Sigmoid colon (tissue), 7 donors: Measurements from ENCODE around the gene FOXJ1. TPM values are rescaled to one million over a fixed set of nuclear protein-coding genes. Genes with fewer than 3 reads are reported as not detected.
A peak's percentile ranks its signal among the peaks of the same experiment; 100 is the strongest.

Experiments
- DNase-seq: peaks from one replicate; pipeline ENCODE4 v3.0.0-alpha.2; 2019
- H3K27ac ChIP-seq, 4 donors: fragments of 200-600 bp; sonication (generic); one replicate each; pipeline ENCODE4 v1.5.1; 2016 to 2019; ENCODE audit warnings: mild to moderate bottlenecking in 1 of 4
- H3K27me3 ChIP-seq, 3 donors: fragments of 200-600 bp; sonication (generic); one replicate each; pipeline ENCODE4 v1.5.1; 2019; ENCODE audit warnings: mild to moderate bottlenecking in 1 of 3
- H3K36me3 ChIP-seq, 4 donors: fragments of 200-600 bp; sonication (generic); one replicate each; pipeline ENCODE4 v1.5.1; 2016 to 2019
- H3K4me1 ChIP-seq, 4 donors: fragments of 200-600 bp; sonication (generic); one replicate each; pipeline ENCODE4 v1.5.1; 2017 to 2019
- H3K4me3 ChIP-seq, 4 donors: fragments of 200-600 bp; sonication (generic); one replicate each; pipeline ENCODE4 v1.5.1; 2017 to 2019; ENCODE audit warnings: mild to moderate bottlenecking in 2 of 4, moderate library complexity in 1 of 4
- H3K9me3 ChIP-seq, 4 donors: fragments of 200-600 bp in 3 of 4; sonication (generic) in 3 of 4; one replicate each; pipeline versions ENCODE4 v1.5.1 to v1.6.1; 2013 to 2019
- CTCF ChIP-seq, 4 experiments: fragments of 450-650 bp in 3 of 4; fragments of 200-600 bp in 1 of 4; IDR thresholded peaks; one replicate each; pipeline ENCODE4 v1.5.1; 2016 to 2019; ENCODE audit warnings: antibody characterized with exemption in 4 of 4, mild to moderate bottlenecking in 3 of 4, moderate library complexity in 2 of 4
- EP300 ChIP-seq, 4 donors: sonication (generic); formaldehyde crosslinking; IDR thresholded peaks; one replicate each; pipeline ENCODE4 v1.6.1; 2017; ENCODE audit warnings: antibody characterized with exemption in 4 of 4
- POLR2A ChIP-seq, 2 donors: fragments of 450-650 bp; IDR thresholded peaks; one replicate each; pipeline ENCODE4 v1.6.1; 2016; ENCODE audit warnings: antibody characterized with exemption in 2 of 2, mild to moderate bottlenecking in 2 of 2, moderate library complexity in 2 of 2
- POLR2AphosphoS5 ChIP-seq, 4 donors: sonication (generic); formaldehyde crosslinking; IDR thresholded peaks; one replicate each; pipeline ENCODE4 v1.6.1; 2017; ENCODE audit warnings: antibody characterized with exemption in 4 of 4
- WGBS, 2 donors: extraction: QIAGEN DNeasy Blood & Tissue Kit; methylation state at CpG; one replicate each; pipeline ENCODE4 v1.1.7; 2013; 5-methylcytosine and 5-hydroxymethylcytosine counted together
- intact Hi-C: fragments of 100-400 bp; cut with DNase I; formaldehyde crosslinking; loops from one replicate; pipeline ENCODE4 v1.15.1; 2023
- polyA plus RNA-seq, 3 donors: library from polyadenylated mRNA; stranded (reverse); fragments of 200-250 nt; gene quantifications; one replicate each; pipeline ENCODE4 v1.2.3, GENCODE V29; 2013
- total RNA-seq, 4 donors: library from RNA; depleted of rRNA; stranded (reverse); fragments of >200 nt; gene quantifications; one replicate each; pipeline ENCODE4 v1.1.0, GENCODE V29; 2016
- donor health status: healthy with polysubstance abuse.
- donor health status: Bipolar disorder and iron deficiency.
- donor health status: healthy.

FOXJ1 gene
- total and polyA plus RNA-seq, 7 donors, result 0.14 to 2.3 (median 0.42) TPM; not detected in 3

- no peak for DNase-seq
- Histone ChIP-seq H3K4me3 (peak overlapping the region in 2 of 4 donors; percentile 1 to 53), H3K36me3 (no peaks in the 10 kb centered on the region), H3K27ac (no peak overlapping the region), H3K27me3 (peaks cover 39 to 56% (median 55%) of the 10 kb centered on the region in 3 donors), H3K9me3 (no peaks in the 10 kb centered on the region), H3K4me1 (peaks cover 0 to 37% (median 27%) of the 10 kb centered on the region in 4 donors)
- TF ChIP-seq CTCF (IDR thresholded peaks at IDR 0.05) (no peak), EP300 (IDR thresholded peaks at IDR 0.05) (no peak), POLR2AphosphoS5 (IDR thresholded peaks at IDR 0.05) (no peak), POLR2A (IDR thresholded peaks at IDR 0.05) (no peak)
- WGBS, 2 donors, result 24 to 29% methylated on average over 78 of the region's 78 CpGs
- intact Hi-C loops, result no loop called here
Measured at GRCh38 chr17:76139801-76140660, 1.0 kb downstream of the FOXJ1 start.

- 55 to 78% methylated on average over 15 of the region's 15 CpGs for WGBS, 2 donors
- no peaks in the 10 kb centered on the region for H3K9me3 ChIP-seq
- no peak for DNase-seq
- H3K27ac ChIP-seq, result no peak overlapping the region
- peaks cover 45 to 65% (median 64%) of the 10 kb centered on the region in 3 donors for H3K27me3 ChIP-seq
- TF ChIP-seq EP300 (IDR thresholded peaks at IDR 0.05), result no peak
- no peak for TF ChIP-seq POLR2A (IDR thresholded peaks at IDR 0.05)
- TF ChIP-seq CTCF (IDR thresholded peaks at IDR 0.05), result no peak
- TF ChIP-seq POLR2AphosphoS5 (IDR thresholded peaks at IDR 0.05), result no peak
- H3K4me1 ChIP-seq, result peaks cover 0 to 37% (median 27%) of the 10 kb centered on the region in 4 donors
- no peak overlapping the region for H3K4me3 ChIP-seq
- intact Hi-C loops, result no loop called here
- H3K36me3 ChIP-seq, result no peaks in the 10 kb centered on the region
Measured at GRCh38 chr17:76138896-76139752, 1.9 kb downstream of the FOXJ1 start.

DNA sequence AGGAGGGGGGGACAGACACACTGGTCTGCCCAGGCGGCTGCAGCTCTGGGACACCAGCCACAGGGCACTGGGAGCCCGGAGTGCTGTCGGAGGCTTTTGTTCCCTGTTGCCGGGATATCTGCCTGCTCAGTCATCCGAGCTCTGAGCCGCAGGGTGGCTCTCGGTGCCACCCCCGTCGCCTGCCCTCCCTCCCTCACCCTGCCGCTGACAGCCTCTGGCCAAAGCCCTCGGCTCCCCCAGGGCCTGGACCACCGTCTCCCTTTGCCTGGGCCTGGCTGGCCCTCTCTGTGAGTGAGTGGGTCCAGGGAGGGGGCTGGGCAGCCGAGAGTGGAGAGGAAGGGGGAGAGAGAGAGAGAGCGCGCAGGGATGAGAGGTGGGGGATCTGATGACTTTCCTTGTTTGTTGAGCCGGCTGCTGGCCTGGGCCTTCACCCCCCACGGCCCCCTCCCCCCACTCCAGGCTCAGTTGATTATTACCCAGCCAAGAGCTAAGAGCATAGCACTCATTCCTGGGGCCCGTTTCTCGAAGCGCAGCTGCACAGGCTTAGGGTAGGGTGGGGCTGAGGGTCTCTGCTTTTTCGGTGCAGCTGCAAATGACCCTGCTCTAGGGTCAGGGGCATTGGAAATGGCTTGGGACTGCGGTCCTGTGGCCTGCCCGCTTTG, 2.7 kb downstream of the FOXJ1 start:
- Histone ChIP-seq H3K4me3 (no peak overlapping the region), H3K27me3 (peaks cover 45 to 73% (median 72%) of the 10 kb centered on the region in 3 donors), H3K27ac (no peak overlapping the region), H3K4me1 (peaks cover 0 to 37% (median 27%) of the 10 kb centered on the region in 4 donors), H3K9me3 (no peaks in the 10 kb centered on the region), H3K36me3 (no peaks in the 10 kb centered on the region)
- intact Hi-C loops, result no loop called here
- WGBS, 2 donors, result 41 to 66% methylated on average over 23 of the region's 23 CpGs
- no peak for DNase-seq
- no peak for TF ChIP-seq POLR2A (IDR thresholded peaks at IDR 0.05)

DNA sequence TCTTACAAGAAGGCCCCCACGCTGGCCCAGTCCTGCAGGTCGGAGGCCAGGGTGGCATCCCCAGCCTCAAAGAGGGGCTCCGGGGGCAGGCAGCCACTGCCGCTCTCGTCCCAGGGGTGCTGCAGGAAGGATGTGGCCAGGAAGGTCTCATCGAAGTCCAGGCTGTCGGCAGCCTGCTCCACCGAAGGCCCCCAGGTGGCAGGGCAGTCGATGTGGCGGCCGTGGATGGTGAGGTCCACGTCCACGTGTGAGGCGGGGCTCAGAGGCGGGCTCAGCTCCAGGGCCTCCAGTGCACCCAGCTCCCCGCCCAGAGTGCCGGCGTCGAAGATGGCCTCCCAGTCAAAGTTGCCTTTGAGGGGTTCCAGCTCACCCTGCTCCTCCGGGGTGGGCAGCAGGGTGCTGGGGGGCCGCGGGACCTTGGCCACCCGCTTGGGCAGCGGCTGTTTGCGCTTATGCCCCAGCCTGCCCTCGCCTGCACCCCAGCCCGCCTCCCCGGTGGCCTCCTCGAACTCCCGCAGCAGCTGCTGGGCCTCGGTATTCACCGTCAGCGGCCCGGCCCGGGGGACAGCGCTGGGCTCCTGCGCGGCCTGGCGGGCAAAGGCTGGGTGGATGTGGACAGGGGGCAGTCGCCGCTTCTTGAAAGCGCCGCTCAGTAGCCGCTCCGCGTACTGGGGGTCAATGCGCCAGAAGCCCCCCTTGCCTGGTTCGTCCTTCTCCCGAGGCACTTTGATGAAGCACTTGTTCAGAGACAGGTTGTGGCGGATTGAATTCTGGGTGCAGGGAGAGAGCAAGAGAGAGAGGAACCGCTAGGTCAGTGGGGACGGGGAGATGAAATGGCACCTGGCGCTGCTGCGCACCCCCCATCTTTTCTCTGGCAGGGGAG, 3.5 kb downstream of the FOXJ1 start:
- no peak for TF ChIP-seq EP300 (IDR thresholded peaks at IDR 0.05)
- TF ChIP-seq POLR2AphosphoS5 (IDR thresholded peaks at IDR 0.05), result no peak
- no peak for TF ChIP-seq POLR2A (IDR thresholded peaks at IDR 0.05)
- no peak for TF ChIP-seq CTCF (IDR thresholded peaks at IDR 0.05)
- DNase-seq, result no peak
- Histone ChIP-seq H3K9me3 (no peaks in the 10 kb centered on the region), H3K36me3 (no peaks in the 10 kb centered on the region), H3K4me1 (peaks cover 0 to 37% (median 27%) of the 10 kb centered on the region in 4 donors), H3K27ac (no peak overlapping the region), H3K4me3 (no peak overlapping the region), H3K27me3 (peaks cover 48 to 80% (median 80%) of the 10 kb centered on the region in 3 donors)
- intact Hi-C loops, result no loop called here
- 75 to 76% methylated on average over 54 of the region's 54 CpGs for WGBS, 2 donors
